ENCODE data around the gene FLYWCH1.

GRCh38 chr16:2933701-2934100 is 22.0 kb downstream of the FLYWCH1 start:
- no peak for TF ChIP-seq RXRA (IDR thresholded peaks at IDR 0.05)
- TF ChIP-seq RAD21 (IDR thresholded peaks at IDR 0.05) = no peak
- TF ChIP-seq SP1 (IDR thresholded peaks at IDR 0.05) = no peak
- TF ChIP-seq CTCF (IDR thresholded peaks at IDR 0.05; ENCODE audit: low read depth, low read length, missing input control) = no peak
- TF ChIP-seq JUND (IDR thresholded peaks at IDR 0.05) = no peak
- TF ChIP-seq, protein P1, sequence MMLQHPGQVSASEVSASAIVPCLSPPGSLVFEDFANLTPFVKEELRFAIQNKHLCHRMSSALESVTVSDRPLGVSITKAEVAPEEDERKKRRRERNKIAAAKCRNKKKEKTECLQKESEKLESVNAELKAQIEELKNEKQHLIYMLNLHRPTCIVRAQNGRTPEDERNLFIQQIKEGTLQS (IDR thresholded peaks at IDR 0.05) = no peak
- TF ChIP-seq YY1 (IDR thresholded peaks at IDR 0.05) = no peak

All from liver (tissue), 3 donors.